HCT116 (cell line): ENCODE measurements around the gene ZNF581. TPM values are rescaled to one million over a fixed set of nuclear protein-coding genes. Genes with fewer than 3 reads are reported as not detected.
A peak's percentile ranks its signal among the peaks of the same experiment; 100 is the strongest.

Experiments
- ATAC-seq: fragments of 200-7000 bp; cut with Tn5 transposase; 2 replicates; pipeline ENCODE4 v1.9.1; 2020; ENCODE audit warnings: mild to moderate bottlenecking, moderate library complexity
- BruUV-seq: library from RNA; stranded (reverse); fragments of 400-500 nt; replicated peaks from 2 replicates; lab custom pipeline; 2021; lab: Mats Ljungman, UMichigan
- CTCF ChIA-PET: fragments of 300-600 bp; sonication (Branson Sonifier 250); formaldehyde crosslinking; loops from one replicate; lab custom pipeline; 2021; ENCODE audit warnings: antibody characterized with exemption; lab: Charles Lee
- POLR2A ChIA-PET: fragments of 300-600, 350-600 bp; sonication (Branson Sonifier 250); formaldehyde crosslinking; loops from one replicate; lab custom pipeline; 2021; ENCODE audit warnings: antibody characterized with exemption; lab: Charles Lee
- RAD21 ChIA-PET, 2 experiments: fragments of 300-600 bp; sonication (Branson Sonifier 250); formaldehyde crosslinking; loops; one replicate each; lab custom pipeline; 2023; ENCODE audit warnings: low total read pairs in 2 of 2; ENCODE audit not compliant: uncharacterized antibody in 2 of 2, unreplicated experiment in 2 of 2, low non-redundant PET in 1 of 2; lab: Charles Lee
- DNase-seq: peaks from one replicate; pipeline ENCODE4 v3.0.0-alpha.2; 2010; ENCODE audit warnings: low read depth, low spot score
- H2AFZ ChIP-seq: fragments of 200-600 bp; shearing (Covaris generic), sonication (generic); 2 replicates; pipeline ENCODE4 v1.6.1; 2017; ENCODE audit warnings: low read depth, mixed run types, mixed read lengths, antibody characterized with exemption, low read length; ENCODE audit not compliant: poor library complexity, severe bottlenecking
- H3K27ac ChIP-seq: 2 replicates; pipeline ENCODE4 v1.5.1; 2012; ENCODE audit warnings: low read depth, low read length
- H3K27me3 ChIP-seq: fragments of 200-600 bp; sonication (generic); 2 replicates; pipeline ENCODE4 v1.6.1; 2016; ENCODE audit warnings: mixed run types, low read length, mixed read lengths; ENCODE audit not compliant: insufficient read depth
- H3K36me3 ChIP-seq, 2 experiments: fragments of 200-500 bp in 1 of 2; fragments of 200-600 bp in 1 of 2; sonication (Bioruptor generic) in 1 of 2; sonication (generic) in 1 of 2; 2 replicates each; pipeline versions ENCODE4 v1.5.1 to v1.6.1; 2014 to 2016; ENCODE audit warnings: low read length in 2 of 2, inconsistent platforms in 1 of 2, mixed read lengths in 1 of 2, mixed run types in 1 of 2; ENCODE audit not compliant: insufficient read depth in 2 of 2, control insufficient read depth in 1 of 2
- H3K4me1 ChIP-seq, 2 experiments: fragments of 200-600 bp in 1 of 2; sonication (generic) in 1 of 2; 2 replicates each; pipeline versions ENCODE4 v1.5.1 to v1.6.1; 2012 to 2017; ENCODE audit warnings: low read length in 2 of 2, inconsistent platforms in 1 of 2, mild to moderate bottlenecking in 1 of 2, mixed read lengths in 1 of 2, mixed run types in 1 of 2, moderate library complexity in 1 of 2; ENCODE audit not compliant: insufficient read depth in 2 of 2, control insufficient read depth in 1 of 2
- H3K4me2 ChIP-seq: fragments of 200-600 bp; sonication (generic); 2 replicates; pipeline ENCODE4 v1.6.1; 2017; ENCODE audit warnings: mixed run types, low read length, mixed read lengths
- H3K4me3 ChIP-seq, 2 experiments: fragments of 200-600 bp in 1 of 2; sonication (generic) in 1 of 2; replicated peaks in 1 of 2; 2 replicates each; pipeline ENCODE4 v1.5.1; 2011 to 2016; ENCODE audit warnings: low read length in 2 of 2, control low read depth in 1 of 2, low read depth in 1 of 2, mild to moderate bottlenecking in 1 of 2, mixed read lengths in 1 of 2, mixed run types in 1 of 2
- H3K79me2 ChIP-seq: fragments of 200-600 bp; sonication (generic); 2 replicates; pipeline ENCODE4 v1.6.1; 2017; ENCODE audit warnings: mild to moderate bottlenecking, mixed run types, low read length, moderate library complexity, mixed read lengths; ENCODE audit not compliant: insufficient read depth
- H3K9ac ChIP-seq: fragments of 200-600 bp; sonication (generic); 2 replicates; pipeline ENCODE4 v1.6.1; 2016; ENCODE audit warnings: low read length, mixed read lengths
- H3K9me2 ChIP-seq: fragments of 200-600 bp; sonication (generic), shearing (Covaris generic); 2 replicates; pipeline ENCODE4 v1.6.1; 2017; ENCODE audit warnings: mixed run types, mild to moderate bottlenecking, moderate library complexity; ENCODE audit not compliant: insufficient read depth
- H3K9me3 ChIP-seq, 2 experiments: fragments of 200-500 bp in 1 of 2; fragments of 200-600 bp in 1 of 2; sonication (Bioruptor generic) in 1 of 2; sonication (generic) in 1 of 2; 2 replicates each; pipeline ENCODE4 v1.6.1; 2014 to 2017; ENCODE audit warnings: low read length in 2 of 2, mixed read lengths in 2 of 2, inconsistent platforms in 1 of 2, low read depth in 1 of 2, mild to moderate bottlenecking in 1 of 2, mixed run types in 1 of 2, moderate library complexity in 1 of 2; ENCODE audit not compliant: control insufficient read depth in 1 of 2, insufficient read depth in 1 of 2
- H4K20me1 ChIP-seq: fragments of 200-600 bp; sonication (generic), shearing (Covaris generic); 2 replicates; pipeline ENCODE4 v1.6.1; 2017; ENCODE audit warnings: mixed run types, mild to moderate bottlenecking, moderate library complexity; ENCODE audit not compliant: insufficient read depth
- ATF3 ChIP-seq: IDR thresholded peaks from 2 replicates; pipeline ENCODE4 v1.6.1; 2012
- CBX3 ChIP-seq: IDR thresholded peaks from 2 replicates; pipeline ENCODE4 v1.6.1; 2012; ENCODE audit warnings: low read depth
- CEBPB ChIP-seq: IDR thresholded peaks from 2 replicates; pipeline ENCODE4 v1.6.1; 2012; ENCODE audit warnings: low read depth
- CTCF ChIP-seq, 3 experiments: fragments of 200-600 bp in 1 of 3; sonication (generic) in 1 of 3; IDR thresholded peaks in 2 of 3; conservative IDR thresholded peaks in 1 of 3; 2 replicates each; pipeline ENCODE4 v1.5.1; 2012 to 2017; ENCODE audit warnings: low read depth in 2 of 3, low read length in 2 of 3, antibody characterized with exemption in 1 of 3, borderline replicate concordance in 1 of 3, control low read depth in 1 of 3, mild to moderate bottlenecking in 1 of 3, mixed read lengths in 1 of 3, mixed run types in 1 of 3, moderate library complexity in 1 of 3; ENCODE audit not compliant: insufficient read depth in 1 of 3
- EGR1 ChIP-seq: IDR thresholded peaks from 2 replicates; pipeline ENCODE4 v1.6.1; 2012; ENCODE audit warnings: low read depth
- ELF1 ChIP-seq: IDR thresholded peaks from 2 replicates; pipeline ENCODE4 v1.6.1; 2012; ENCODE audit warnings: low read depth, borderline replicate concordance
- JUND ChIP-seq: IDR thresholded peaks from 2 replicates; pipeline ENCODE4 v1.6.1; 2012
- POLR2A ChIP-seq: IDR thresholded peaks from 2 replicates; pipeline ENCODE4 v1.7.0; 2011; ENCODE audit warnings: borderline replicate concordance; ENCODE audit not compliant: insufficient read depth, insufficient read length; ENCODE audit errors: extremely low read depth
- POLR2AphosphoS5 ChIP-seq: IDR thresholded peaks from 2 replicates; pipeline ENCODE4 v1.6.1; 2011; ENCODE audit warnings: mild to moderate bottlenecking, low read depth, low read length, moderate library complexity
- RAD21 ChIP-seq: IDR thresholded peaks from 2 replicates; pipeline ENCODE4 v1.6.1; 2012; ENCODE audit warnings: low read depth, mild to moderate bottlenecking
- SIN3A ChIP-seq: IDR thresholded peaks from 2 replicates; pipeline ENCODE4 v1.6.1; 2012; ENCODE audit warnings: low read depth
- SP1 ChIP-seq: IDR thresholded peaks from 2 replicates; pipeline ENCODE4 v1.6.1; 2012; ENCODE audit warnings: low read depth
- SRF ChIP-seq: IDR thresholded peaks from 2 replicates; pipeline ENCODE4 v1.6.1; 2012; ENCODE audit warnings: low read depth
- TCF7L2 ChIP-seq: IDR thresholded peaks from 2 replicates; pipeline ENCODE4 v1.7.0; 2011; ENCODE audit warnings: borderline replicate concordance, inconsistent platforms; ENCODE audit not compliant: insufficient read depth, insufficient read length; ENCODE audit errors: extremely low read depth
- YY1 ChIP-seq: IDR thresholded peaks from 2 replicates; pipeline ENCODE4 v1.6.1; 2011; ENCODE audit warnings: low read length, low read depth, moderate library complexity, mild to moderate bottlenecking; ENCODE audit not compliant: insufficient replicate concordance; ENCODE audit errors: extremely low read depth
- ZFX ChIP-seq: fragments of 450-650 bp; IDR thresholded peaks from 2 replicates; pipeline ENCODE4 v1.6.1; 2017
- ZNF274 ChIP-seq: fragments of 200-500 bp; sonication (Bioruptor generic); IDR thresholded peaks from 2 replicates; pipeline ENCODE4 v1.6.1; 2014; ENCODE audit warnings: mild to moderate bottlenecking, low read depth, low read length, inconsistent platforms
- intact Hi-C: fragments of 100-400 bp; cut with micrococcal nuclease; formaldehyde crosslinking; loops from 2 replicates; pipeline ENCODE4 v1.10.0; 2022
- total RNA-seq: library from RNA; stranded (reverse); gene quantifications from one replicate; pipeline ENCODE4 v1.2.1, GENCODE V29; 2021; ENCODE audit not compliant: unreplicated experiment
- TF ChIP-seq, protein P1 (sequence below): IDR thresholded peaks from 2 replicates; pipeline ENCODE4 v1.6.1; 2012; ENCODE audit warnings: low read depth
- TF ChIP-seq, protein P2 (sequence below): IDR thresholded peaks from 2 replicates; pipeline ENCODE4 v1.6.1; 2012

The ZNF581 gene
- total RNA-seq, 1 experiment from 2014 or later = 44.4 TPM

DNA sequence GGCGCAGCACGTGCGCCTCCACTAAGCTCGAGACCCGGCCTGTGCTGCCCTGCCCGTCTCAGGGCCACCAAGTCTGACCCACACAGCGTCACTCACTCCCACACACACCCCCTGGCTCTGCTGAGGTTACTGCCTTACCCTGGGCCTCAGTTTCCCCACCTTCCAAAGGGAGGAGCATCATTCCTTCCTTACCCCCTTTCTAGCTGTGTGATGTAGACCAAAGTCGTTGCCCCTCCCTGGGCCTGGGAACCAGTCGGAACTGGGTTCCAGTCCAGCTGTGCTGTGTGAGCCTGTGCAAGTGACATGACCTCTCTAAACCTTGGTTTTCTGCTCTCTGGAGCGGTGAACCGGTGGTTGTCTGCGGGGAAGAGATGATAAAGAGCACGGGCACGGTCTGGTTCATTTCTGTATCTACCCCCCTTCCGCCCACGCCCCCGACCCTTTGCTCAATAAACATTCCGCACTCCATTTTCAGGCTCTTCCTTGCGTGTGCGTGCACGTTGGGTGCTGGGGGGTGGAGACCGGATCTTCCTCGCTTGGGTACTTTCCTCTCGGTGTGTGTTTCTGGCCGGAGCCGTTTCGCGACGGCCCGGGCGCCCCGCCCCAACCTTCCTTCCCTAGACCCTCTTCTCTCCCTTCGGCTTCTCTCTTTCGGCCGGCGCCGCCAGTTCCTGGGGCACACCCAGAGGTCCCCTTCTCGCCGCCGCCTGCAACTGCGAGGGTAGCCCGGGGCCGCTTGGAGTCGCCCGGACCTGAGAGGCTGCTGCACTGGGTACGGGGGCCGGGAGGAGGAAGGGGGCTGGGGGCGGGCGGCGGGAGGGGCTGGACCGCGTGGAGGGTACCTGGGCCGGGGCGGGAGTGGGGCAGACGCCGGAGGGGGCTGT is at the start of gene ZNF581 (continued):
- TF ChIP-seq, protein P1, sequence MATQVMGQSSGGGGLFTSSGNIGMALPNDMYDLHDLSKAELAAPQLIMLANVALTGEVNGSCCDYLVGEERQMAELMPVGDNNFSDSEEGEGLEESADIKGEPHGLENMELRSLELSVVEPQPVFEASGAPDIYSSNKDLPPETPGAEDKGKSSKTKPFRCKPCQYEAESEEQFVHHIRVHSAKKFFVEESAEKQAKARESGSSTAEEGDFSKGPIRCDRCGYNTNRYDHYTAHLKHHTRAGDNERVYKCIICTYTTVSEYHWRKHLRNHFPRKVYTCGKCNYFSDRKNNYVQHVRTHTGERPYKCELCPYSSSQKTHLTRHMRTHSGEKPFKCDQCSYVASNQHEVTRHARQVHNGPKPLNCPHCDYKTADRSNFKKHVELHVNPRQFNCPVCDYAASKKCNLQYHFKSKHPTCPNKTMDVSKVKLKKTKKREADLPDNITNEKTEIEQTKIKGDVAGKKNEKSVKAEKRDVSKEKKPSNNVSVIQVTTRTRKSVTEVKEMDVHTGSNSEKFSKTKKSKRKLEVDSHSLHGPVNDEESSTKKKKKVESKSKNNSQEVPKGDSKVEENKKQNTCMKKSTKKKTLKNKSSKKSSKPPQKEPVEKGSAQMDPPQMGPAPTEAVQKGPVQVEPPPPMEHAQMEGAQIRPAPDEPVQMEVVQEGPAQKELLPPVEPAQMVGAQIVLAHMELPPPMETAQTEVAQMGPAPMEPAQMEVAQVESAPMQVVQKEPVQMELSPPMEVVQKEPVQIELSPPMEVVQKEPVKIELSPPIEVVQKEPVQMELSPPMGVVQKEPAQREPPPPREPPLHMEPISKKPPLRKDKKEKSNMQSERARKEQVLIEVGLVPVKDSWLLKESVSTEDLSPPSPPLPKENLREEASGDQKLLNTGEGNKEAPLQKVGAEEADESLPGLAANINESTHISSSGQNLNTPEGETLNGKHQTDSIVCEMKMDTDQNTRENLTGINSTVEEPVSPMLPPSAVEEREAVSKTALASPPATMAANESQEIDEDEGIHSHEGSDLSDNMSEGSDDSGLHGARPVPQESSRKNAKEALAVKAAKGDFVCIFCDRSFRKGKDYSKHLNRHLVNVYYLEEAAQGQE = no peak
- TF ChIP-seq SRF = no peak
- TF ChIP-seq EGR1 = peak; percentile 79
- no peak; the same call in 1 of the 2 replicates for TF ChIP-seq CBX3
- TF ChIP-seq, protein P2, sequence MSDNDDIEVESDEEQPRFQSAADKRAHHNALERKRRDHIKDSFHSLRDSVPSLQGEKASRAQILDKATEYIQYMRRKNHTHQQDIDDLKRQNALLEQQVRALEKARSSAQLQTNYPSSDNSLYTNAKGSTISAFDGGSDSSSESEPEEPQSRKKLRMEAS = peak; percentile 61
- peak; percentile 70 for TF ChIP-seq POLR2AphosphoS5

DNA sequence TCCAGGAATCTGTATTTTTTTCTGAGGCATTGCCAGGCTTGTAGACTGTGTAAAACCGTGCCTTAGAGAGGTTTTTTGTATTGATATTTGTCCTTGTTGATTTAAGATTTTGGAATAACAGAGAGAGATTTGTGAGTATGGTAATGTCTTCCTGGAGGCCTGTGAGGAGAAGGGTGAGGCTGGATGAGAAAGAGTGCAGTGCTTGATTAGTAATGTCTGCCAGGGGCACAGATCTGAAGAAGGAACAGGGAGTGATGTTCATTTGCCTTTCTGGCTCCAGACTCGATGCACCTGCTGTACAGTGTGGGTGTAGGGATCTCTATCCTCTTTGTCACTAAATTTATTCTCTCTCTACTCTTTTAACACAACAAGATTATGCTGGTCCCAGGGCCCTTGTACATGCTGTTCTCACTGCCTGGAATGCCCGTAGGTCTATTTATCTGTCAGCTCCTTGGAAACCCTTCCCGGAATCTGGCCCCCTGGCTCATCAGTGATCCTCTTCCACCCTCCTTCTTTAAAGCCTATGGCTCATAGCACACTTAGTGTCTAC is 48.4 kb upstream of the ZNF581 start:
- no peaks in the 10 kb centered on the region for H3K9me2 ChIP-seq
- ChIA-PET RAD21 (no interaction called here), POLR2A (no interaction called here), CTCF (no interaction called here)
- no peak overlapping the region for H3K9ac ChIP-seq
- no peaks in the 10 kb centered on the region; the same call in 1 of the 2 replicates for H3K79me2 ChIP-seq
- no peak overlapping the region for H3K27ac ChIP-seq
- H3K36me3 ChIP-seq = peaks cover 3 to 15% of the 10 kb centered on the region in 2 experiments
- H3K4me3 ChIP-seq = no peak overlapping the region
- intact Hi-C loops = no loop called here
- H4K20me1 ChIP-seq = no peaks in the 10 kb centered on the region
- no peak overlapping the region for H2AFZ ChIP-seq
- DNase-seq (no peak), ATAC-seq (no peak)
- no peaks in the 10 kb centered on the region for H3K9me3 ChIP-seq
- BruUV-seq = no TSS peak
- no peak overlapping the region for H3K4me2 ChIP-seq
- H3K27me3 ChIP-seq = no peaks in the 10 kb centered on the region
- peaks cover 8 to 18% of the 10 kb centered on the region in 2 experiments; a peak in 3 of 4 replicates for H3K4me1 ChIP-seq
- no peak for TF ChIP-seq TCF7L2
- no peak for TF ChIP-seq CEBPB
- TF ChIP-seq EGR1 = no peak
- no peak for TF ChIP-seq ATF3
- TF ChIP-seq ELF1 = no peak
- no peak for TF ChIP-seq SP1
- TF ChIP-seq CBX3 = no peak
- TF ChIP-seq YY1 = no peak
- no peak for TF ChIP-seq JUND
- no peak for TF ChIP-seq ZFX
- no peak for TF ChIP-seq ZNF274
- TF ChIP-seq RAD21 = no peak
- TF ChIP-seq CTCF (IDR thresholded peaks at IDR 0.05 in 2 of 3, conservative IDR thresholded peaks at IDR 0.05 in 1 of 3; ENCODE audit: borderline replicate concordance in 1 of 3, insufficient read depth in 1 of 3, low read depth in 2 of 3, low read length in 2 of 3) = no peak
- no peak for TF ChIP-seq POLR2A
- no peak for TF ChIP-seq SIN3A
